K562 (cell line): ENCODE results near the gene GRHPR. TPM values are rescaled to one million over a fixed set of nuclear protein-coding genes. Genes with fewer than 3 reads are reported as not detected.

Experiments
- ATAC-seq: fragments of 200-7000 bp; cut with Tn5 transposase; 3 replicates; pipeline ENCODE4 v1.9.1; 2020; ENCODE audit warnings: moderate library complexity
- BruUV-seq: library from RNA; stranded (reverse); fragments of 400-500 nt; replicated peaks from 2 replicates; lab custom pipeline; 2021; lab: Mats Ljungman, UMichigan
- CTCF ChIA-PET: fragments of 300-600 bp; formaldehyde crosslinking; extraction: SDS; loops from one replicate; lab custom pipeline; 2021; ENCODE audit warnings: low intra/inter-chr PET ratio; lab: Yijun Ruan, JAX
- POLR2A ChIA-PET: fragments of 300-600, 350-650 bp; sonication (Branson Sonifier 250); formaldehyde crosslinking; extraction: SDS; loops from one replicate; lab custom pipeline; 2021; ENCODE audit warnings: antibody characterized with exemption, inconsistent platforms; lab: Yijun Ruan, JAX
- DNase-seq, 4 experiments: peaks; one replicate each; pipeline versions ENCODE4 v3.0.0 to v3.0.0-alpha.2; 2011 to 2018; ENCODE audit warnings: low spot score in 3 of 4, mixed read lengths in 3 of 4; ENCODE audit errors: extremely low read depth in 1 of 4
- FAIRE-seq: peaks from 2 replicates; lab custom pipeline; 2011; peaks lifted over from hg19 to GRCh38; lab: Jason Lieb, UNC
- H2AFZ ChIP-seq: 2 replicates; pipeline ENCODE4 v1.6.0; 2011; ENCODE audit warnings: low read depth, low read length, control low read depth, inconsistent platforms
- H3K27ac ChIP-seq: fragments of 200-600 bp; 3 replicates; pipeline ENCODE4 v1.8.0; 2011; ENCODE audit warnings: low read depth, mild to moderate bottlenecking, control low read depth, inconsistent platforms, low read length, moderate library complexity, mixed read lengths; ENCODE audit errors: extremely low read depth
- H3K27me3 ChIP-seq, 2 experiments: fragments of 300-600 bp in 1 of 2; 2 replicates in 1 of 2; 3 replicates in 1 of 2; pipeline versions ENCODE4 v1.6.0 to v1.8.0; 2011; ENCODE audit warnings: inconsistent platforms in 2 of 2, low read length in 2 of 2, mild to moderate bottlenecking in 1 of 2, mixed read lengths in 1 of 2, moderate library complexity in 1 of 2; ENCODE audit not compliant: control insufficient read depth in 2 of 2, insufficient read depth in 2 of 2
- H3K36me3 ChIP-seq: fragments of 300-600 bp; 3 replicates; pipeline ENCODE4 v1.8.0; 2011; ENCODE audit warnings: mild to moderate bottlenecking, low read length, inconsistent platforms; ENCODE audit not compliant: control insufficient read depth, insufficient read depth
- H3K4me1 ChIP-seq, 2 experiments: fragments of 200-600 bp in 1 of 2; replicated peaks in 1 of 2; 2 replicates in 1 of 2; 3 replicates in 1 of 2; pipeline versions ENCODE4 v1.5.1 to v1.8.0; 2011; ENCODE audit warnings: inconsistent platforms in 2 of 2, low read length in 2 of 2, mild to moderate bottlenecking in 1 of 2, mixed read lengths in 1 of 2, moderate library complexity in 1 of 2; ENCODE audit not compliant: control insufficient read depth in 2 of 2, insufficient read depth in 2 of 2
- H3K4me2 ChIP-seq: 2 replicates; pipeline ENCODE4 v1.6.1; 2011; ENCODE audit warnings: low read length, control low read depth, inconsistent platforms, mixed read lengths; ENCODE audit not compliant: insufficient read depth
- H3K4me3 ChIP-seq: fragments of 200-600 bp; sonication (generic), shearing (Covaris generic); 2 replicates; pipeline ENCODE4 v1.5.1; 2016; ENCODE audit warnings: control low read depth, inconsistent platforms
- H3K79me2 ChIP-seq: fragments of 200-600 bp; 3 replicates; pipeline ENCODE4 v1.8.0; 2011; ENCODE audit warnings: low read length, inconsistent platforms; ENCODE audit not compliant: control insufficient read depth, insufficient read depth
- H3K9ac ChIP-seq, 2 experiments: 2 replicates each; pipeline versions ENCODE4 v1.6.0 to v1.6.1; 2011; ENCODE audit warnings: low read depth in 2 of 2, low read length in 2 of 2, control low read depth in 1 of 2, inconsistent platforms in 1 of 2, mild to moderate bottlenecking in 1 of 2, mixed read lengths in 1 of 2; ENCODE audit not compliant: insufficient read depth in 1 of 2
- H3K9me1 ChIP-seq: one replicate; pipeline ENCODE4 v1.6.0; 2011; ENCODE audit warnings: inconsistent platforms, mild to moderate bottlenecking, low read length, moderate library complexity; ENCODE audit not compliant: control insufficient read depth, insufficient read depth
- H3K9me3 ChIP-seq: replicated peaks from 2 replicates; pipeline ENCODE4 v1.5.1; 2011; ENCODE audit warnings: low read depth, low read length, inconsistent platforms; ENCODE audit not compliant: control insufficient read depth, insufficient read depth
- H4K20me1 ChIP-seq: replicated peaks from 2 replicates; pipeline ENCODE4 v1.6.1; 2011; ENCODE audit warnings: low read length, inconsistent platforms, mixed read lengths; ENCODE audit not compliant: control insufficient read depth, insufficient read depth
- FIP1L1 ChIP-seq: fragments of 200-400 bp; formaldehyde crosslinking; IDR thresholded peaks from 2 replicates; pipeline ENCODE4 v1.6.1; 2018; ENCODE audit warnings: mild to moderate bottlenecking, low read depth, low read length; ENCODE audit not compliant: poor library complexity, severe bottlenecking
- KAT7 ChIP-seq: sonication (generic); formaldehyde crosslinking; IDR thresholded peaks from 2 replicates; pipeline ENCODE4 v1.8.0; 2022; ENCODE audit warnings: missing genetic modification reagents, mild to moderate bottlenecking, borderline replicate concordance
- MAZ ChIP-seq, 2 experiments: fragments of 450-650 bp in 1 of 2; sonication (generic) in 1 of 2; formaldehyde crosslinking; IDR thresholded peaks in 1 of 2; conservative IDR thresholded peaks in 1 of 2; 2 replicates each; pipeline versions ENCODE4 v1.4.0 to v1.5.0; 2020; ENCODE audit warnings: mild to moderate bottlenecking in 1 of 2, missing genetic modification reagents in 1 of 2
- RBM17 ChIP-seq: fragments of 200-400 bp; formaldehyde crosslinking; IDR thresholded peaks from 2 replicates; pipeline ENCODE4 v1.6.1; 2017; ENCODE audit warnings: low read depth, mild to moderate bottlenecking, low read length, borderline replicate concordance
- ZEB2 ChIP-seq: fragments of 450-650 bp; IDR thresholded peaks from 2 replicates; pipeline ENCODE4 v1.6.1; 2016
- ZNF121 ChIP-seq: sonication (generic); formaldehyde crosslinking; conservative IDR thresholded peaks from 2 replicates; pipeline ENCODE4 v1.8.0; 2022; ENCODE audit warnings: missing genetic modification reagents
- ZNF263 ChIP-seq: sonication (generic); formaldehyde crosslinking; IDR thresholded peaks from 2 replicates; pipeline ENCODE4 v1.8.0; 2022; ENCODE audit warnings: mild to moderate bottlenecking, missing genetic modification reagents, borderline replicate concordance
- ZSCAN32 ChIP-seq: fragments of 450-650 bp; formaldehyde crosslinking; IDR thresholded peaks from 2 replicates; pipeline ENCODE4 v1.4.0; 2020; ENCODE audit warnings: mild to moderate bottlenecking, moderate library complexity
- WGBS: fragments of 100-300 bp; shearing (Covaris generic); methylation state at CpG from one replicate; pipeline ENCODE4 v1.1.6; 2016; ENCODE audit warnings: low coverage, mixed read lengths; ENCODE audit not compliant: insufficient coverage; ENCODE audit errors: missing lambda C conversion rate; 5-methylcytosine and 5-hydroxymethylcytosine counted together
- in situ Hi-C: fragments of 300-500 bp; cut with MboI; formaldehyde crosslinking; loops from 4 replicates; pipeline ENCODE4 v1.15.0; 2018; ENCODE audit warnings: inconsistent platforms, mixed read lengths
- intact Hi-C: fragments of 100-400 bp; cut with micrococcal nuclease; formaldehyde crosslinking; loops from 2 replicates; pipeline ENCODE4 v1.14.2; 2022
- polyA plus RNA-seq, 8 experiments: library from polyadenylated mRNA; depleted of rRNA in 4 of 8; stranded (reverse) in 5 of 8; unstranded in 3 of 8; fragments of >200 nt; fragmentation: Nextera tagmentation in 2 of 8; fragmentation: Illumina TruSeq in 1 of 8; extraction: Ambion mirVana in 2 of 8; extraction: Trizol in 1 of 8; gene quantifications; 2 replicates each; pipeline versions ENCODE4 v1.2.1 to v1.2.3, GENCODE V29; 2011 to 2014; ENCODE audit warnings: inconsistent platforms in 1 of 8, missing spikeins in 1 of 8
- total RNA-seq, 7 experiments: library from RNA; depleted of rRNA in 6 of 7; stranded (reverse); fragments of >200 nt in 6 of 7; fragmentation: Illumina TruSeq in 2 of 7; extraction: Trizol in 2 of 7; gene quantifications; 2 replicates each; pipeline versions ENCODE4 v1.2.1 to v1.2.3, GENCODE V29; 2011 to 2021; ENCODE audit warnings: low replicate concordance in 1 of 7

Gene GRHPR
- total and polyA plus RNA-seq, 9 of the 15 experiments (the other 6 are each of a cell fraction or from before 2014, with no cell fraction given): 38.9 to 144 (median 120) TPM

DNA sequence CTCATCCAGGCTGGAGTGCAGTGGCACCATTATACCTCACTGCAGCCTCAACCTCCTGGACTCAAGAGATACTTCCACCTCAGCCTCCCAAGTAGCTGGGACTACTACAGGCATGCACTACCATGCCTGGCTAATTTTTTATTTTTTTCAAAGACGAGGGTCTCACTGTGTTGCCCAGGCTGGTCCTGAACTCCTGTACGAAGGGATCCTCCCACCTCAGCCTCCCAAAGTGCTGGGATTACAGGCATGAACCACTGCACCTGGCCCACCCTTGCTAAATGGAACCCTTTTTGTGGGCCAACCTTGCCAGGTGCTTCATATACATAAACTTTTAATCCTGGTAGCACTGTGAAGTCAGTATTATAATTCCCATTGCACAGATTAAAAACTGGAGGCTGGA, 1.0 kb downstream of the GRHPR start:
- in situ Hi-C loops: no loop called here
- peaks cover 50% of the 10 kb centered on the region for H3K36me3 ChIP-seq
- ChIA-PET POLR2A (interaction anchor here (0.6 to 1.5 kb wide), 5 partner anchors 11 to 59 kb away, joined by 3 to 5 read pairs (median 4); no protein-coding TSS in a partner anchor), CTCF (no interaction called here)
- DNase-seq (no peak), FAIRE-seq (no peak), ATAC-seq (no peak)
- H3K27me3 ChIP-seq: no peaks in the 10 kb centered on the region
- intact Hi-C loops: no loop called here
- no TSS peak for BruUV-seq
- no peaks in the 10 kb centered on the region for H3K9me3 ChIP-seq
- H3K79me2 ChIP-seq: peaks cover 39% of the 10 kb centered on the region
- H3K27ac ChIP-seq: peak overlapping the region; percentile 94; the same call in 2 of the 3 replicates
- no peaks in the 10 kb centered on the region; the same call in 1 of the 2 replicates for H4K20me1 ChIP-seq
- TF ChIP-seq KAT7 (CRISPR knock-in tag) (no peak), ZNF263 (CRISPR knock-in tag) (no peak), ZSCAN32 (no peak), ZEB2 (no peak), FIP1L1 (no peak), MAZ (CRISPR knock-in tag; conservative IDR thresholded peaks at IDR 0.05 in 1 of 2, IDR thresholded peaks at IDR 0.05 in 1 of 2) (no peak), ZNF121 (CRISPR knock-in tag) (peak; percentile 89), RBM17 (no peak)
- H2AFZ ChIP-seq: no peak overlapping the region
- no peaks in the 10 kb centered on the region for H3K9me1 ChIP-seq
- H3K4me3 ChIP-seq: peak overlapping the region; percentile 90
- H3K9ac ChIP-seq: peak overlapping the region; percentile 88 to 97
- peaks cover 15 to 33% of the 10 kb centered on the region in 2 experiments for H3K4me1 ChIP-seq
- H3K4me2 ChIP-seq: peak overlapping the region; percentile 91
- WGBS: 9% methylated on average over 2 of the region's 2 CpGs
